Trophoblast cell (in vitro differentiated cells and primary cell): Measurements from ENCODE around the gene CYP2R1.
"Not testable (repeated sequence)": the region's sequence is repeated elsewhere in the genome, so short reads cannot be mapped to it uniquely, and the experiment has no call there.

Source experiments
- DNase-seq, 2 donors: peaks; one replicate each; pipeline ENCODE4 v3.0.0-alpha.2; 2016
- H2AFZ ChIP-seq: 2 replicates; pipeline ENCODE4 v1.6.1; 2013; ENCODE audit warnings: low read length, moderate library complexity, mild to moderate bottlenecking; ENCODE audit not compliant: insufficient read depth, poor library complexity
- H2AK5ac ChIP-seq: 2 replicates; pipeline ENCODE4 v1.6.1; 2013; ENCODE audit warnings: mild to moderate bottlenecking, low read length
- H2BK120ac ChIP-seq: 2 replicates; pipeline ENCODE4 v1.6.1; 2013; ENCODE audit warnings: low read length, mild to moderate bottlenecking, moderate library complexity; ENCODE audit not compliant: insufficient read depth, poor library complexity
- H2BK12ac ChIP-seq: 2 replicates; pipeline ENCODE4 v1.6.1; 2013; ENCODE audit warnings: mild to moderate bottlenecking, low read length, moderate library complexity
- H2BK5ac ChIP-seq: 2 replicates; pipeline ENCODE4 v1.6.1; 2013; ENCODE audit warnings: low read length, low read depth, moderate library complexity, mild to moderate bottlenecking; ENCODE audit not compliant: poor library complexity
- H3K14ac ChIP-seq: 2 replicates; pipeline ENCODE4 v1.6.1; 2013; ENCODE audit warnings: mild to moderate bottlenecking, low read length
- H3K18ac ChIP-seq: 2 replicates; pipeline ENCODE4 v1.6.1; 2013; ENCODE audit warnings: mild to moderate bottlenecking, low read length
- H3K23ac ChIP-seq: 2 replicates; pipeline ENCODE4 v1.6.1; 2013; ENCODE audit warnings: low read length
- H3K27ac ChIP-seq: 2 replicates; pipeline ENCODE4 v1.5.1; 2013; ENCODE audit warnings: low read depth, mild to moderate bottlenecking, inconsistent platforms, low read length, moderate library complexity
- H3K27me3 ChIP-seq: 2 replicates; pipeline ENCODE4 v1.6.1; 2013; ENCODE audit warnings: inconsistent platforms, mild to moderate bottlenecking, low read length, moderate library complexity; ENCODE audit not compliant: insufficient read depth
- H3K36me3 ChIP-seq, 2 experiments: 1 replicate in 1 of 2; 2 replicates in 1 of 2; pipeline ENCODE4 v1.6.1; 2013; ENCODE audit warnings: low read length in 2 of 2, mild to moderate bottlenecking in 2 of 2, moderate library complexity in 1 of 2; ENCODE audit not compliant: insufficient read depth in 2 of 2, control insufficient read depth in 1 of 2
- H3K4ac ChIP-seq: 2 replicates; pipeline ENCODE4 v1.6.1; 2013; ENCODE audit warnings: low read depth, mild to moderate bottlenecking, low read length, moderate library complexity
- H3K4me1 ChIP-seq, 2 experiments: 1 replicate in 1 of 2; 2 replicates in 1 of 2; pipeline ENCODE4 v1.6.1; 2013; ENCODE audit warnings: low read length in 2 of 2, mild to moderate bottlenecking in 2 of 2, moderate library complexity in 1 of 2; ENCODE audit not compliant: insufficient read depth in 2 of 2, control insufficient read depth in 1 of 2
- H3K4me2 ChIP-seq: 2 replicates; pipeline ENCODE4 v1.6.1; 2013; ENCODE audit warnings: inconsistent platforms, mild to moderate bottlenecking, low read length, moderate library complexity
- H3K4me3 ChIP-seq: 2 replicates; pipeline ENCODE4 v1.5.1; 2013; ENCODE audit warnings: mild to moderate bottlenecking, low read depth, low read length, inconsistent platforms
- H3K79me1 ChIP-seq: one replicate; pipeline ENCODE4 v1.6.1; 2013; ENCODE audit warnings: low read length
- H3K79me2 ChIP-seq: 2 replicates; pipeline ENCODE4 v1.6.1; 2013; ENCODE audit warnings: low read length, mild to moderate bottlenecking; ENCODE audit not compliant: control insufficient read depth, insufficient read depth, poor library complexity
- H3K9ac ChIP-seq: 2 replicates; pipeline ENCODE4 v1.6.1; 2013; ENCODE audit warnings: mild to moderate bottlenecking, low read length
- H3K9me3 ChIP-seq: 2 replicates; pipeline ENCODE4 v1.6.1; 2013; ENCODE audit warnings: low read depth, mild to moderate bottlenecking, control low read depth, inconsistent platforms, low read length; ENCODE audit not compliant: insufficient read depth
- H4K12ac ChIP-seq: 2 replicates; pipeline ENCODE4 v1.6.1; 2013; ENCODE audit warnings: low read depth, mild to moderate bottlenecking, low read length, moderate library complexity
- H4K8ac ChIP-seq: 2 replicates; pipeline ENCODE4 v1.6.1; 2013; ENCODE audit warnings: low read depth, mild to moderate bottlenecking, low read length, moderate library complexity
- H4K91ac ChIP-seq: one replicate; pipeline ENCODE4 v1.6.1; 2013; ENCODE audit warnings: low read depth, mild to moderate bottlenecking, low read length, moderate library complexity
- WGBS: extraction: QIAGEN DNeasy Blood & Tissue Kit; methylation state at CpG from one replicate; pipeline ENCODE4 v1.1.7; 2013; ENCODE audit warnings: missing lambda C conversion rate; ENCODE audit not compliant: insufficient read length, insufficient coverage; ENCODE audit errors: extremely low coverage; 5-methylcytosine and 5-hydroxymethylcytosine counted together

Gene CYP2R1

DNA sequence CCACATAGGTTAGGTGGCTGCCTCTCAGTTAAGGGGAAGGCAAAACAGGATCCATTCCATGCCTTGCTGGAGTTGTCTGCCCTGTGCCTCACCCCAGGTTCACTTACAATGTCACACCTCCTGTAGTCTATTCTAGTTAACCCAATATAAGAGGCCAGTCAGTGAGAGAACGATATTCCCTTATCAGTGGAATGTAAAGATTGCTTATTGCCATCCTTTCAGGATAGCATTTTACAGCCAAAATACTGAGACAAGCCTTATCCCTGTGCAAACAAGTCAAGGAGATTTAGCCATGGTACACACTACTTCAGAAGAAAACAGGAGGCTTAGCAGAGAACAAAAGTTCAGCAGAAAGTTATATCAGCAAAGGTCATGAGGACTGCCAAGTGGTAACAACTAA, 5.5 kb downstream of the CYP2R1 start:
- Histone ChIP-seq H3K79me1 (peaks cover 4% of the 10 kb centered on the region), H2AFZ (no peak overlapping the region), H3K9ac (no peak overlapping the region), H3K27ac (no peak overlapping the region), H3K4me2 (no peak overlapping the region), H2AK5ac (no peak overlapping the region), H2BK5ac (no peak overlapping the region), H3K4me3 (no peak overlapping the region), H2BK12ac (no peak overlapping the region), H2BK120ac (no peak overlapping the region), H3K18ac (no peak overlapping the region), H3K79me2 (no peaks in the 10 kb centered on the region), H3K23ac (no peak overlapping the region), H4K12ac (no peak overlapping the region), H4K8ac (no peak overlapping the region), H3K4me1 (peaks cover 0 to 3% of the 10 kb centered on the region in 2 experiments), H3K4ac (no peak overlapping the region), H3K36me3 (no peaks in the 10 kb centered on the region), H4K91ac (no peak overlapping the region), H3K9me3 (no peaks in the 10 kb centered on the region), H3K14ac (no peak overlapping the region), H3K27me3 (no peaks in the 10 kb centered on the region)
- WGBS, result no CpG with 5 or more reads among the region's 1 CpG
- no peak for DNase-seq

DNA sequence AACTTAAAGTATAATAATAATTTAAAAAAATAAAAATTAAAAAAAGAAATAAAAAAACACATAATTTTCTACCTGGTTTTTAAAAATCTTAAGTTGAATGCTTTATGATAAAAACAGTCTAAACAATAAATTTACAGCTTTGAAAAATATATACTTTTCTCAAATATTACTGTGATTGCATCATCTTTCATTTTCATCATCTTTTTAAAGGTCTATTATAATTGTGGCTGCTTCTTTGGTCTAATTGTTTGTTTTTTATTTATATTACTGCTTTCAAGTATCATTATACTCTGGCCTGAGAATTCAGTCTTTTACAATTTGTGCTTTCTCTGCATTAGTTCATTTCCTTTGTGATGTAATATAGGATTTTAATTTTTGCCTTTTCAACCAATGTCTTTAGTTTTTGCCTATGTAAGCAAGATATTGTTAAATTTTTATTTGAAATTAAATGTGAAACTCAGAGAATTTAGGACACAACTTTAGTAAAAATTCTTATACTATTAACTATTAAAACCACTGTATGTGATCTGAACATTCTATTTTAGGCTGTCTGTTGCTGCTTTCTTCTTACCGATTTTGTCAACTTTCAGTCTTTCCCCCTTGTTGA, 7.3 kb downstream of the CYP2R1 start:
- no peak overlapping the region for H3K4me2 ChIP-seq
- H3K27me3 ChIP-seq, result no peaks in the 10 kb centered on the region
- no peak overlapping the region for H4K8ac ChIP-seq
- no peak overlapping the region for H3K4ac ChIP-seq
- H3K23ac ChIP-seq, result no peak overlapping the region
- no peak overlapping the region for H3K14ac ChIP-seq
- no peaks in the 10 kb centered on the region for H3K9me3 ChIP-seq
- H2AK5ac ChIP-seq, result no peak overlapping the region
- no peaks in the 10 kb centered on the region for H3K36me3 ChIP-seq
- no peak overlapping the region for H3K4me3 ChIP-seq
- no peak overlapping the region for H2BK5ac ChIP-seq
- no peak overlapping the region for H2BK12ac ChIP-seq
- H3K79me2 ChIP-seq, result no peaks in the 10 kb centered on the region
- WGBS, result no CpG with 5 or more reads among the region's 1 CpG
- H2AFZ ChIP-seq, result no peak overlapping the region
- no peak overlapping the region for H3K9ac ChIP-seq
- no peak for DNase-seq
- no peak overlapping the region for H4K91ac ChIP-seq
- no peak overlapping the region for H2BK120ac ChIP-seq
- no peak overlapping the region for H4K12ac ChIP-seq
- H3K79me1 ChIP-seq, result no peaks in the 10 kb centered on the region
- H3K27ac ChIP-seq, result no peak overlapping the region
- no peaks in the 10 kb centered on the region for H3K4me1 ChIP-seq
- H3K18ac ChIP-seq, result no peak overlapping the region

DNA sequence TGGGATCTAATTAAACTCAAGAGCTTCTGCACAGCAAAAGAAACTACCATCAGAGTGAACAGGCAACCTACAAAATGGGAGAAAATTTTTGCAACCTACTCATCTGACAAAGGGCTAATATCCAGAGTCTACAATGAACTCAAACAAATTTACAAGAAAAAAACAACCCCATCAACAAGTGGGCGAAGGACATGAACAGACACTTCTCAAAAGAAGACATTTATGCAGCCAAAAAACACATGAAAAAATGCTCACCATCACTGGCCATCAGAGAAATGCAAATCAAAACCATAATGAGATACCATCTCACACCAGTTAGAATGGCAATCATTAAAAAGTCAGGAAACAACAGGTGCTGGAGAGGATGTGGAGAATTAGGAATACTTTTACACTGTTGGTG, 8.3 kb downstream of the CYP2R1 start:
- H2BK12ac ChIP-seq, result not testable (repeated sequence)
- no CpG with 5 or more reads among the region's 1 CpG for WGBS

DNA sequence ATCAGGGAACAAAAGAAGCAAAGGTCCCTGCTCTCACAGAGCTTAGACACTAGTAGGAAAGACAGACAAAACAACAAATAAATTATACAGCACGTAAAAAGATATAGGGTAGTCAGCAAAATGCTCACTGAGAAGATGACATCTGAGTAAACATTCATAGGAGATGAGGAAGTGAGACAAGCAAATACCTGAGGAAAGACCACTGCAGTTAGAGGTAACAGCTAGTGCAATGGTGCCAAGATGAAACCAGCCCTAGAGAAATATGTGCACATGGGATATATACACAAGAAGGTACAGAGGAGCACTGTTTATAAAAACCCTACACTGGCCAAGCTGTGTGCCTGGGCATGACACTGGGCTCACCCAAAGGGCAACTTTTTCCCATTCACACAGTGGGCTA, 9.8 kb downstream of the CYP2R1 start:
- DNase-seq, result no peak
- Histone ChIP-seq H3K79me2 (no peaks in the 10 kb centered on the region), H4K12ac (no peak overlapping the region), H2AK5ac (no peak overlapping the region), H3K4me3 (no peak overlapping the region), H2AFZ (no peak overlapping the region), H3K9me3 (no peaks in the 10 kb centered on the region), H3K79me1 (no peaks in the 10 kb centered on the region), H2BK12ac (no peak overlapping the region), H3K23ac (no peak overlapping the region), H2BK5ac (no peak overlapping the region), H2BK120ac (no peak overlapping the region), H3K27me3 (no peaks in the 10 kb centered on the region), H3K36me3 (peaks cover 0 to 2% of the 10 kb centered on the region in 2 experiments), H3K9ac (no peak overlapping the region), H3K14ac (no peak overlapping the region), H4K8ac (no peak overlapping the region), H3K18ac (no peak overlapping the region), H3K4ac (no peak overlapping the region), H3K4me1 (no peaks in the 10 kb centered on the region), H3K27ac (no peak overlapping the region), H3K4me2 (no peak overlapping the region), H4K91ac (no peak overlapping the region)
- WGBS, result no CpG with 5 or more reads among the region's 1 CpG

More for the DNA sequence above, 8.3 kb downstream of the CYP2R1 start:
- not testable (repeated sequence) for H3K14ac ChIP-seq, H3K79me2 ChIP-seq, H3K4me3 ChIP-seq, H2AFZ ChIP-seq, H3K79me1 ChIP-seq, H3K18ac ChIP-seq, H3K4me2 ChIP-seq, H3K23ac ChIP-seq, DNase-seq, H2BK120ac ChIP-seq, H3K27ac ChIP-seq, H4K8ac ChIP-seq, H4K91ac ChIP-seq, H3K4ac ChIP-seq, H2AK5ac ChIP-seq, H3K9me3 ChIP-seq, H3K36me3 ChIP-seq, H3K9ac ChIP-seq, H3K27me3 ChIP-seq, H3K4me1 ChIP-seq, H4K12ac ChIP-seq, H2BK5ac ChIP-seq
